Common myeloid progenitor, CD34-positive (primary cell): Measurements from ENCODE around the gene TCF7.
"Not testable (repeated sequence)": the region's sequence is repeated elsewhere in the genome, so short reads cannot be mapped to it uniquely, and the experiment has no call there.

Experiments
- CTCF ChIA-PET: fragments of 350-600 bp; sonication (Branson Sonifier 250); formaldehyde crosslinking; loops from one replicate; lab custom pipeline; 2021; ENCODE audit warnings: antibody characterized with exemption; lab: Charles Lee
- POLR2A ChIA-PET: fragments of 350-600 bp; sonication (Branson Sonifier 250); formaldehyde crosslinking; loops from one replicate; lab custom pipeline; 2021; ENCODE audit warnings: antibody characterized with exemption; lab: Charles Lee
- DNase-seq, 3 donors: peaks; one replicate each; pipeline versions ENCODE4 v3.0.0 to v3.0.0-alpha.2; 2013
- H3K27ac ChIP-seq, 2 experiments: 1 replicate in 1 of 2; 2 replicates in 1 of 2; pipeline ENCODE4 v1.7.0; 2013; ENCODE audit warnings: inconsistent platforms in 2 of 2, low read length in 2 of 2, mild to moderate bottlenecking in 2 of 2, low read depth in 1 of 2, moderate library complexity in 1 of 2; ENCODE audit not compliant: severe bottlenecking in 2 of 2, insufficient read depth in 1 of 2, poor library complexity in 1 of 2
- H3K27me3 ChIP-seq, 5 experiments: replicated peaks in 2 of 5; 1 replicate in 3 of 5; 2 replicates in 2 of 5; pipeline versions ENCODE4 v1.6.1 to v1.7.0; 2013; ENCODE audit warnings: low read length in 4 of 5, mild to moderate bottlenecking in 2 of 5, moderate library complexity in 2 of 5, inconsistent platforms in 1 of 5; ENCODE audit not compliant: insufficient read depth in 5 of 5, control insufficient read depth in 4 of 5
- H3K36me3 ChIP-seq, 4 experiments: 1 replicate in 2 of 4; 2 replicates in 2 of 4; pipeline versions ENCODE4 v1.6.1 to v1.7.0; 2013; ENCODE audit warnings: low read length in 3 of 4, control low read depth in 1 of 4, mild to moderate bottlenecking in 1 of 4; ENCODE audit not compliant: control insufficient read depth in 4 of 4, insufficient read depth in 4 of 4
- H3K4me1 ChIP-seq, 4 experiments: 1 replicate in 3 of 4; 2 replicates in 1 of 4; pipeline versions ENCODE4 v1.6.1 to v1.7.1; 2013; ENCODE audit warnings: low read length in 3 of 4, mild to moderate bottlenecking in 3 of 4, control low read depth in 1 of 4, inconsistent platforms in 1 of 4, moderate library complexity in 1 of 4; ENCODE audit not compliant: control insufficient read depth in 4 of 4, insufficient read depth in 4 of 4; ENCODE audit errors: control extremely low read depth in 1 of 4
- H3K4me3 ChIP-seq, 7 experiments: 1 replicate in 4 of 7; 2 replicates in 3 of 7; pipeline versions ENCODE4 v1.5.1 to v1.7.0; 2013; ENCODE audit warnings: mild to moderate bottlenecking in 7 of 7, low read length in 6 of 7, moderate library complexity in 6 of 7, inconsistent platforms in 2 of 7, low read depth in 2 of 7, control low read depth in 1 of 7; ENCODE audit not compliant: insufficient read depth in 4 of 7, control insufficient read depth in 1 of 7; ENCODE audit errors: extremely low read depth in 1 of 7
- H3K9me3 ChIP-seq, 5 experiments: 1 replicate in 4 of 5; 2 replicates in 1 of 5; pipeline versions ENCODE4 v1.6.1 to v1.7.1; 2013; ENCODE audit warnings: low read length in 4 of 5, mild to moderate bottlenecking in 2 of 5, inconsistent platforms in 1 of 5, low read depth in 1 of 5, moderate library complexity in 1 of 5; ENCODE audit not compliant: control insufficient read depth in 4 of 5, insufficient read depth in 2 of 5; ENCODE audit errors: control extremely low read depth in 1 of 5
- WGBS: methylation state at CpG from one replicate; pipeline ENCODE4 v1.1.5; 2013; ENCODE audit not compliant: insufficient coverage; 5-methylcytosine and 5-hydroxymethylcytosine counted together

The TCF7 gene

DNA sequence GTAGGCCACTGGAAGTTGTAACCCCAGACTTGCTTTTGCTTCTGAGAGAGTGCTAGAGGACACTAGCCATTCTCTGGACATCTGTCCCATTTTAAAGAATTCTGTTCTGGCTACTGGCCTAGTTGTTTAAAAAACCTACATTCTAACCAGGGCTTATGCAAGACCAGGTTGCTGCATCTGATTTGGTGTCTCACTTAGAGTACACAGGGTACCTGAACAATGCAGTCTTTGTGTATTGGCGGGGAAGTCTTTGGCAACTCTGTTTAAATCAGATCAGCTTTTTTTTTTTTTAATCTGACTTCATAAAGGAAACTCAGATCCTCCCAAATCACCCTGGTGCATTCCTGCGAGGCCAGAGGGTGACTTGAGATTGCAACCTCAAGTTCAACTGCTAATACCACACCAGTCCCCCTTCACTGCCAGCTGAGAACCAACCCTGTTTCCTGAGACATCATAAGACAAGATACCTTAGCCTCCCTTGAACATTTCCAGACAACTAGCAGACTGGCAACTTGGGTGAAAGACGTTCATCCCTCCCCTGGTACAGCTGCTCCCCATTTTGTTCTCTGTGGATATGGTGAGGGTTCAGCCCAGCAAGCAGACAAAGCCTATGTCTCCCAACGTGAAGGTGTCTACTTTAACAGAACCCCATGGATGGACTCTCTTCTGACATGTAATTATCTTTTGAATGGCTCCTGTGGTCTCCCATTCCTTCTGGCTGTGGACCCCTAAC, 35.3 kb downstream of the TCF7 start:
- WGBS = 96% methylated on average over 2 of the region's 4 CpGs
- H3K9me3 ChIP-seq = no peaks in the 10 kb centered on the region
- CTCF ChIA-PET = interaction anchor here (0.6 to 8.8 kb wide), 11 partner anchors 8 to 456 kb away, joined by 3 to 70 read pairs (median 4); no protein-coding TSS in a partner anchor
- H3K27me3 ChIP-seq = no peaks in the 10 kb centered on the region
- POLR2A ChIA-PET = no interaction called here
- no peak for DNase-seq
- H3K4me3 ChIP-seq = no peak overlapping the region
- peaks cover 12 to 84% (median 56%) of the 10 kb centered on the region in 4 experiments for H3K36me3 ChIP-seq
- no peaks in the 10 kb centered on the region for H3K4me1 ChIP-seq
- no peak overlapping the region for H3K27ac ChIP-seq

DNA sequence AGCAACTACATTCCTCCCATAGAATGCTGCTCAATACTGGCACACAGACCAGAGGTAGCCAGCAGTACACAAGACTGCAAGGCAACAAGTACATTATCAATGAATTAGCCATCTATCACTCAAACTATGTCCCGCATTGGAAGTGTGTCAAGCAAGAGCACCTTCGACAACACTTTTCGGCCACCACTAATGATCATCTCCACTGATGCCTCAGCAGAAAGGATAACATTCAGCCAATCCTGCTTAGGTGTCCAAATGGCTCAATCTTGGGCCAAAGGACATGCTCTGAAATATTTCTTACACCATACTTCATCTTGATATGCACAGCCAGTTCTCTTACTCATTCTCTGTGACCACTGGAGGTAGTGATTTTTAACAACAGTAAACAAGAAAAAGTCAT, 37.2 kb downstream of the TCF7 start:
- CTCF ChIA-PET = interaction anchor here (0.7 to 8.8 kb wide), 5 partner anchors 8 to 134 kb away, joined by 3 to 70 read pairs (median 12); no protein-coding TSS in a partner anchor
- no peak for DNase-seq
- Histone ChIP-seq H3K4me1 (no peaks in the 10 kb centered on the region), H3K36me3 (peaks cover 19 to 89% (median 53%) of the 10 kb centered on the region in 4 experiments), H3K27me3 (no peaks in the 10 kb centered on the region), H3K9me3 (no peaks in the 10 kb centered on the region), H3K27ac (no peak overlapping the region), H3K4me3 (no peak overlapping the region)
- WGBS = 100% methylated on average over 3 of the region's 3 CpGs
- POLR2A ChIA-PET = no interaction called here

DNA sequence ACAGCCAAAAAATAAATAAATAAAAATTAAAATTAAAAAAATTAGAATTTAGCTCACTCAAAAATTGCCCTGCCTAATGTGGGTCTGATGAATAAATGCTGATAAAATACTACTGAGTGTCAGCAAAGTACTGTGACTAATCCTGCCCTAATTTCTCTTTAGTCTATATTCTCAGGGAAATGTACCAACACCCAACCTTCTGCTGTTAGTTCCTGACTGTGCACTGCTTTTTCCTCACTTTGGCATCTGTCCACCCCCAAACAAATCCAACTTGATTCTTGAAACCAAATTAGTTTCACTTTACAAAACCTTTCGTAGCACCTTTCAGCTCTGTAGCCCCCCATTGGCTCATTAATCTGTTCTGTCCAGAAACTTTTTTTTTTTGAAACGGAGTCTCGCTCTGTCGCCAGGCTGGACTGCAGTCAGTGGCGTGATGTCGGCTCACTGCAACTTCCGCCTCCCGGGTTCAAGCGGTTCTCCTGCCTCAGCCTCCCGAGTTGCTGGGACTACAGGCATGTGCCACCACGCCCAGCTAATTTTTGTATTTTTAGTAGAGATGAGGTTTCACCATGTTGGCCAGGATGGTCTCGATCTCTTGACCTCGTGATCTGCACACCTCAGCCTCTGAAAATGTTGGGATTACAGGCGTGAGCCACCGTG, 37.8 kb downstream of the TCF7 start:
- not testable (repeated sequence) for H3K27ac ChIP-seq, H3K27me3 ChIP-seq, H3K9me3 ChIP-seq, H3K4me3 ChIP-seq, DNase-seq, H3K4me1 ChIP-seq
- WGBS = 98% methylated on average over 10 of the region's 15 CpGs
- ChIA-PET POLR2A (interaction anchor here (1.4 kb wide), 1 partner anchor 24 kb away, joined by 4 read pairs; the partner anchor contains the start of gene SKP1), CTCF (interaction anchor here (0.7 to 3.3 kb wide), 8 partner anchors 9 to 126 kb away, joined by 3 to 34 read pairs (median 8); no protein-coding TSS in a partner anchor)
- peaks cover 19 to 87% (median 51%) of the 10 kb centered on the region in 4 experiments for H3K36me3 ChIP-seq

DNA sequence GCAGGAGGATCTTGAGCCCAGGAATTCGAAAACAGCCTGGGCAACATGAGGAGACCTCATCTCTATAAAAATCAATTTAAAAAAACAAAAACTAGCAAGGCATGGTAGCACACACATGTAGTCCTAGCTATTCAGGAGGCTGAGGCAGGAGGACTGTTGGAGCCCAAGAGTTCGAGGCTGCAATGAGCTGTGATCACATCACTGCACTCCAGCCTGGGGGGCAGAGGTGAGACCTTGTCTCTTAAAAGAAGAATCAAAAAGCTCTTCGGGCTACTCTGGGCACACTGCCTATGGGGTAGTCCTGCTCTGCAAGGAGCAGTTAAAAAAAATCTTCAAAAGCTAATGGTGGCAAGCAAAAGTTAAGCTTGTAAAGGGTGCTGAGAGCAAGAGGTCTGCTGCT, 38.8 kb downstream of the TCF7 start:
- no peak overlapping the region for H3K4me3 ChIP-seq
- DNase-seq = no peak
- H3K27ac ChIP-seq = no peak overlapping the region
- POLR2A ChIA-PET = interaction anchor here (0.6 to 1.4 kb wide), 4 partner anchors 11 to 23 kb away, joined by 3 to 5 read pairs (median 4); partner anchors contain the start of gene SKP1
- no peaks in the 10 kb centered on the region for H3K4me1 ChIP-seq
- no peaks in the 10 kb centered on the region for H3K9me3 ChIP-seq
- CTCF ChIA-PET = interaction anchor here (0.5 to 3.3 kb wide), 11 partner anchors 8 to 127 kb away, joined by 3 to 34 read pairs (median 7); no protein-coding TSS in a partner anchor
- WGBS = 100% methylated on average over 2 of the region's 3 CpGs
- H3K27me3 ChIP-seq = no peaks in the 10 kb centered on the region
- peaks cover 21 to 88% (median 52%) of the 10 kb centered on the region in 4 experiments for H3K36me3 ChIP-seq

DNA sequence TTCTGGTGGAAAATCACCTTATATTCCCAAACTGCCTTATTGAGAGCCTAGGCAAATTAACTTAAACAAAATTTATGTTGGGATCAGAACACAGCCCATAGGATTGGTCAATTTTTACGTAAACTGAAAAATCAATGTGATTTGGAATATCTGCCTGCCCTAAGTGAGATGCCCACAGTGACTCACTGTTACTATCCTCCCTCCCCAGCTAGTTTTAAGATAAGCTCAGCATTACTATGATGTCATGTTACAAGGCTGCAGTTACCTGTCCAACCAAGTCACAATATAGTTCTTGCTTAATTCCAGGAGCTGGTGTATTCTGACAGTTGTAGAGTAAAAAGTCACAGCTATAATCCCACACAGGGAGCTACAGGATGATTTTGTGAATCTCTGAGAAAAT, 39.2 kb downstream of the TCF7 start:
- H3K4me3 ChIP-seq = no peak overlapping the region
- H3K4me1 ChIP-seq = no peaks in the 10 kb centered on the region
- DNase-seq = no peak
- no peaks in the 10 kb centered on the region for H3K27me3 ChIP-seq
- POLR2A ChIA-PET = interaction anchor here (0.6 to 1.4 kb wide), 4 partner anchors 10 to 23 kb away, joined by 3 to 5 read pairs (median 4); partner anchors contain the start of gene SKP1
- WGBS = 100% methylated on average over 1 of the region's 1 CpG
- H3K36me3 ChIP-seq = peaks cover 21 to 90% (median 54%) of the 10 kb centered on the region in 4 experiments
- CTCF ChIA-PET = interaction anchor here (1.0 to 3.3 kb wide), 10 partner anchors 8 to 127 kb away, joined by 3 to 34 read pairs (median 10); no protein-coding TSS in a partner anchor
- no peak overlapping the region for H3K27ac ChIP-seq
- no peaks in the 10 kb centered on the region for H3K9me3 ChIP-seq

DNA sequence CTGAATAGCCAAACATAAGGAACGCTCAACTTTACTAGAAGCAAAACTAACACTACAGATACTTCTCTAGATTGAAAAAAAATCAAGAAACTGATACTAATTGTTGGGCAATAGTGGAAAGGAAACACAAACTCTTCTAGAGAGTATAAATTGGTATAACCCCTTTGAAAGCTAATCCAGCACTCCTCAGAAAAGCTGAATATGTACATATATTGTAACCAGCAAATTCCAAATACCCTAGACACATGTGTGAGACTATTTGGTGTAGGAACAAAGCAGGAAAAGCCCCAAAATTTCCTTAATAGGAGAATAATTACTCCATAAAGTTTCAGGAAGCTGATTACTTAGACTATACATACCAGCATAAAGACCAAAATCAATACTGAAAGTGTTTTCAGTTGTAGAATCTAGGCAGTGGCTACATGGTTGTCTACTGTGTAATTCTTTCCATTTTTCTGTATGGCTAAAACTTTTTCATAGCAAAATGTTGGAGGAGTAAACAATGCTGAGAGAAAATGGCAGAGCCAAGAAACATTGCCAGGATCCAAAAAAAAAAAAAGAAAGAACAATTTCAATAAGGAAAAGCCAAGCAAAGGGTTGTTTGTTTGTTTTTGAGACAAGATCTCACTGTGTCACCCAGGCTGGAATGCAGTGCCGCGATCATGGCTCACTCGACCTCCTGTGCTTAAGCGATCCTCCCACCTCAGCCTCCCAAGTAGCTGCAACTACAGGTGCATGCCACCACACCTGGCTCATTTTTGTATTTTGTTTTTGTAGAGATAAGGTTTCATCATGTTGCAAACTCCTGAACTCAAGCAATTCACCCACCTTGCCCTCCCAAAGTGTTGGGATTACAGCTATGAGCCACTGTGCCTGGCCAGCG, 47.3 kb downstream of the TCF7 start:
- WGBS = 96% methylated on average over 4 of the region's 6 CpGs
- Histone ChIP-seq H3K4me3 (peak overlapping the region in 1 of 7 experiments; percentile 25), H3K4me1 (no peaks in the 10 kb centered on the region), H3K27ac (no peak overlapping the region), H3K27me3 (no peaks in the 10 kb centered on the region), H3K9me3 (peaks cover 0 to 19% (median 6%) of the 10 kb centered on the region in 5 experiments), H3K36me3 (peaks cover 20 to 90% (median 49%) of the 10 kb centered on the region in 4 experiments)
- no peak for DNase-seq
- POLR2A ChIA-PET = interaction anchor here (1.0 kb wide), 2 partner anchors 14 kb away, joined by 3 read pairs; no protein-coding TSS in a partner anchor
- CTCF ChIA-PET = interaction anchor here (0.9 to 3.6 kb wide), 6 partner anchors 9 to 424 kb away, joined by 3 to 14 read pairs (median 4); no protein-coding TSS in a partner anchor
